H1 (cell line): ENCODE data around the gene MFNG. TPM values are rescaled to one million over a fixed set of nuclear protein-coding genes. Genes with fewer than 3 reads are reported as not detected.

Experiments used
- CTCF ChIA-PET: fragments of 300-600 bp; sonication (Branson Sonifier 250); formaldehyde crosslinking; loops from one replicate; lab custom pipeline; 2021; ENCODE audit not compliant: partially characterized antibody; lab: Charles Lee
- POLR2A ChIA-PET: fragments of 300-600 bp; sonication (Branson Sonifier 250); formaldehyde crosslinking; loops from one replicate; lab custom pipeline; 2021; ENCODE audit warnings: inconsistent platforms; ENCODE audit not compliant: partially characterized antibody; lab: Charles Lee
- DNase-seq, 2 experiments: peaks; one replicate each; pipeline versions ENCODE4 v3.0.0 to v3.0.0-alpha.2; 2010 to 2022; ENCODE audit warnings: low spot score in 2 of 2, low read depth in 1 of 2, mixed read lengths in 1 of 2
- FAIRE-seq: peaks from 2 replicates; lab custom pipeline; 2011; peaks lifted over from hg19 to GRCh38; lab: Jason Lieb, UNC
- H2AFZ ChIP-seq: 2 replicates; pipeline ENCODE4 v1.8.1; 2012; ENCODE audit warnings: low read length, inconsistent platforms
- H2AK5ac ChIP-seq: 2 replicates; pipeline ENCODE4 v1.6.1; 2013; ENCODE audit warnings: low read depth, low read length
- H2BK120ac ChIP-seq: replicated peaks from 2 replicates; pipeline ENCODE3; 2013; ENCODE audit warnings: low read depth, low read length, inconsistent platforms
- H2BK12ac ChIP-seq: 2 replicates; pipeline ENCODE4 v1.6.1; 2013; ENCODE audit warnings: low read depth, low read length
- H2BK15ac ChIP-seq: 2 replicates; pipeline ENCODE4 v1.6.1; 2013; ENCODE audit warnings: low read length
- H2BK20ac ChIP-seq: 2 replicates; pipeline ENCODE4 v1.6.1; 2013; ENCODE audit warnings: low read length
- H2BK5ac ChIP-seq: 2 replicates; pipeline ENCODE4 v1.6.1; 2013; ENCODE audit warnings: low read depth, low read length
- H3K14ac ChIP-seq: 2 replicates; pipeline ENCODE4 v1.6.1; 2013; ENCODE audit warnings: inconsistent platforms; ENCODE audit not compliant: insufficient read length
- H3K18ac ChIP-seq: 2 replicates; pipeline ENCODE4 v1.6.1; 2013; ENCODE audit warnings: low read length; ENCODE audit errors: extremely low read depth
- H3K23ac ChIP-seq: 2 replicates; pipeline ENCODE4 v1.6.1; 2013; ENCODE audit warnings: inconsistent platforms; ENCODE audit not compliant: insufficient read length
- H3K23me2 ChIP-seq: 2 replicates; pipeline ENCODE4 v1.6.1; 2013; ENCODE audit warnings: low read depth, low read length
- H3K27ac ChIP-seq: 2 replicates; pipeline ENCODE4 v1.6.1; 2011; ENCODE audit warnings: low read depth, low read length, inconsistent platforms
- H3K27me3 ChIP-seq, 4 experiments: replicated peaks in 1 of 4; 1 replicate in 1 of 4; 2 replicates in 3 of 4; pipeline versions ENCODE4 v1.6.1 to v1.8.1; 2011 to 2013; ENCODE audit warnings: low read length in 3 of 4, mild to moderate bottlenecking in 3 of 4, inconsistent platforms in 2 of 4, mixed read lengths in 2 of 4, moderate library complexity in 1 of 4; ENCODE audit not compliant: control insufficient read depth in 3 of 4, insufficient read depth in 3 of 4; ENCODE audit errors: extremely low read depth in 1 of 4
- H3K36me3 ChIP-seq, 4 experiments: 2 replicates each; pipeline versions ENCODE4 v1.6.1 to v1.8.1; 2011 to 2013; ENCODE audit warnings: mild to moderate bottlenecking in 4 of 4, low read length in 3 of 4, moderate library complexity in 2 of 4, control low read depth in 1 of 4, inconsistent platforms in 1 of 4; ENCODE audit not compliant: insufficient read depth in 4 of 4, control insufficient read depth in 2 of 4
- H3K4ac ChIP-seq: replicated peaks from 2 replicates; pipeline ENCODE3; 2013; ENCODE audit warnings: low read length, low read depth, mixed read lengths, inconsistent platforms; ENCODE audit not compliant: insufficient read length
- H3K4me1 ChIP-seq, 4 experiments: replicated peaks in 1 of 4; 1 replicate in 1 of 4; 2 replicates in 3 of 4; pipeline versions ENCODE4 v1.6.1 to v1.8.1; 2011 to 2013; ENCODE audit warnings: low read length in 3 of 4, inconsistent platforms in 2 of 4, mixed read lengths in 1 of 4; ENCODE audit not compliant: insufficient read depth in 4 of 4, control insufficient read depth in 3 of 4
- H3K4me2 ChIP-seq, 2 experiments: 2 replicates each; pipeline versions ENCODE4 v1.6.1 to v1.8.1; 2011 to 2013; ENCODE audit warnings: low read depth in 2 of 2, low read length in 2 of 2, control low read depth in 1 of 2, inconsistent platforms in 1 of 2, mild to moderate bottlenecking in 1 of 2; ENCODE audit not compliant: insufficient read depth in 1 of 2
- H3K4me3 ChIP-seq, 4 experiments: fragments of 200-600, 300-600 bp in 1 of 4; sonication (generic), shearing (Covaris generic), sonication (Bioruptor Twin) in 1 of 4; 2 replicates each; pipeline versions ENCODE4 v1.5.1 to v1.8.1; 2011 to 2016; ENCODE audit warnings: low read length in 4 of 4, low read depth in 3 of 4, control low read depth in 2 of 4, inconsistent platforms in 2 of 4, mild to moderate bottlenecking in 2 of 4, mixed read lengths in 1 of 4, moderate library complexity in 1 of 4; ENCODE audit not compliant: insufficient read depth in 2 of 4; ENCODE audit errors: extremely low read depth in 1 of 4
- H3K56ac ChIP-seq: replicated peaks from 2 replicates; pipeline ENCODE3; 2013; ENCODE audit warnings: low read depth, mild to moderate bottlenecking, mixed read lengths, low read length, inconsistent platforms; ENCODE audit not compliant: insufficient read length
- H3K79me1 ChIP-seq: 2 replicates; pipeline ENCODE4 v1.6.1; 2013; ENCODE audit warnings: low read depth, low read length, control low read depth
- H3K79me2 ChIP-seq, 2 experiments: 2 replicates each; pipeline versions ENCODE4 v1.6.1 to v1.8.1; 2012 to 2013; ENCODE audit warnings: low read length in 2 of 2, mild to moderate bottlenecking in 2 of 2, inconsistent platforms in 1 of 2; ENCODE audit not compliant: insufficient read depth in 2 of 2, control insufficient read depth in 1 of 2
- H3K9ac ChIP-seq, 4 experiments: replicated peaks in 1 of 4; 1 replicate in 1 of 4; 2 replicates in 3 of 4; pipeline versions ENCODE4 v1.6.1 to v1.8.1; 2011 to 2013; ENCODE audit warnings: low read depth in 3 of 4, low read length in 3 of 4, control low read depth in 2 of 4, mild to moderate bottlenecking in 2 of 4, moderate library complexity in 2 of 4, inconsistent platforms in 1 of 4; ENCODE audit errors: extremely low read depth in 1 of 4
- H3K9me3 ChIP-seq, 2 experiments: 2 replicates each; pipeline versions ENCODE4 v1.6.1 to v1.8.1; 2012 to 2013; ENCODE audit warnings: mild to moderate bottlenecking in 2 of 2, moderate library complexity in 2 of 2, control low read depth in 1 of 2, inconsistent platforms in 1 of 2, low read depth in 1 of 2, low read length in 1 of 2, mixed read lengths in 1 of 2; ENCODE audit not compliant: insufficient read depth in 2 of 2
- H4K20me1 ChIP-seq, 2 experiments: replicated peaks in 1 of 2; 2 replicates each; pipeline versions ENCODE3 to v1.8.1; 2011 to 2013; ENCODE audit warnings: inconsistent platforms in 2 of 2, low read length in 2 of 2, mild to moderate bottlenecking in 1 of 2; ENCODE audit not compliant: insufficient read depth in 2 of 2, control insufficient read depth in 1 of 2
- H4K5ac ChIP-seq: 2 replicates; pipeline ENCODE4 v1.6.1; 2013; ENCODE audit warnings: low read length, low read depth, mixed read lengths, inconsistent platforms; ENCODE audit not compliant: insufficient read length
- H4K8ac ChIP-seq: 2 replicates; pipeline ENCODE4 v1.8.0; 2013; ENCODE audit warnings: mild to moderate bottlenecking, moderate library complexity, low read length, inconsistent platforms; ENCODE audit not compliant: insufficient read depth; ENCODE audit errors: extremely low read depth
- H4K91ac ChIP-seq: replicated peaks from 2 replicates; pipeline ENCODE3; 2013; ENCODE audit warnings: low read length, mixed read lengths, inconsistent platforms; ENCODE audit not compliant: insufficient read length
- ATF2 ChIP-seq: IDR thresholded peaks from 2 replicates; pipeline ENCODE4 v1.6.1; 2012; ENCODE audit warnings: low read length, inconsistent platforms
- BRCA1 ChIP-seq: IDR thresholded peaks from 2 replicates; pipeline ENCODE4 v1.6.1; 2012; ENCODE audit warnings: low read depth, low read length, improper control_type of control experiment
- CHD1 ChIP-seq: IDR thresholded peaks from 2 replicates; pipeline ENCODE4 v1.6.1; 2012; ENCODE audit warnings: low read depth, low read length, improper control_type of control experiment
- GABPA ChIP-seq: IDR thresholded peaks from 2 replicates; pipeline ENCODE4 v1.6.1; 2011; ENCODE audit warnings: mild to moderate bottlenecking, low read length, moderate library complexity, borderline replicate concordance; ENCODE audit not compliant: insufficient read depth
- GTF2F1 ChIP-seq: IDR thresholded peaks from 2 replicates; pipeline ENCODE4 v1.6.1; 2012; ENCODE audit warnings: low read depth, low read length, improper control_type of control experiment, borderline replicate concordance
- HDAC6 ChIP-seq: IDR thresholded peaks from one replicate; pipeline ENCODE4 v1.7.1; 2012; ENCODE audit warnings: low read depth, mild to moderate bottlenecking, inconsistent platforms, low read length, moderate library complexity
- KDM4A ChIP-seq: IDR thresholded peaks from one replicate; pipeline ENCODE4 v1.7.1; 2012; ENCODE audit warnings: low read depth, mild to moderate bottlenecking, moderate library complexity, low read length, inconsistent platforms; ENCODE audit not compliant: severe bottlenecking
- SIX5 ChIP-seq: IDR thresholded peaks from 2 replicates; pipeline ENCODE4 v1.6.1; 2011; ENCODE audit warnings: mild to moderate bottlenecking, low read depth, low read length
- TAF7 ChIP-seq: optimal IDR thresholded peaks from 2 replicates; pipeline ENCODE3; 2011; ENCODE audit warnings: low read depth, mild to moderate bottlenecking, inconsistent platforms, low read length, moderate library complexity, borderline replicate concordance
- TBP ChIP-seq: IDR thresholded peaks from 2 replicates; pipeline ENCODE4 v1.6.1; 2011; ENCODE audit warnings: low read depth, low read length, improper control_type of control experiment
- WGBS, 2 experiments: shearing (Covaris generic) in 1 of 2; methylation state at CpG; one replicate each; pipeline versions ENCODE4 v1.1.6 to v1.1.7; 2013 to 2015; ENCODE audit warnings: low lambda C conversion rate in 2 of 2, mixed read lengths in 2 of 2, inconsistent platforms in 1 of 2, low coverage in 1 of 2, missing lambda C conversion rate in 1 of 2; ENCODE audit not compliant: insufficient replicate concordance in 2 of 2, insufficient coverage in 1 of 2, insufficient read length in 1 of 2; ENCODE audit errors: extremely low coverage in 1 of 2, missing lambda C conversion rate in 1 of 2; 5-methylcytosine and 5-hydroxymethylcytosine counted together
- polyA plus RNA-seq, 7 experiments: library from polyadenylated mRNA; depleted of rRNA in 3 of 7; stranded (reverse) in 5 of 7; unstranded in 2 of 7; fragments of >200 nt in 5 of 7; fragments of 200-250 nt in 2 of 7; gene quantifications; 1 replicate in 5 of 7; 2 replicates in 1 of 7; 4 replicates in 1 of 7; pipeline versions ENCODE4 v1.2.1 to v1.2.3, GENCODE V29; 2011 to 2013; ENCODE audit warnings: missing spikeins in 2 of 7, mixed read lengths in 2 of 7
- total RNA-seq: library from RNA; stranded (reverse); fragmentation: NEBNext Ultra II Directional; extraction: Animal tissue kit (Norgen Biotek cat#: 25700); gene quantifications from 2 replicates; pipeline ENCODE4 v1.2.1, GENCODE V29; 2021

The MFNG gene
- total and polyA plus RNA-seq, 2 of the 8 experiments (the other 6 are each of a cell fraction or from before 2014, with no cell fraction given), result 1.7 to 5.5 TPM

GRCh38 chr22:37491559-37492427, 5.6 kb upstream of the MFNG start:
- no peak overlapping the region for H3K4me3 ChIP-seq
- TF ChIP-seq GABPA (no peak), CHD1 (no peak), TAF7 (no peak), KDM4A (no peak), ATF2 (no peak), BRCA1 (no peak), HDAC6 (no peak), GTF2F1 (no peak), SIX5 (no peak), TBP (no peak)

More at GRCh38 chr22:37491559-37492427, 5.6 kb upstream of the MFNG start:
- H3K56ac ChIP-seq, result no peak overlapping the region
- no peak overlapping the region for H3K9ac ChIP-seq
- no peaks in the 10 kb centered on the region for H3K79me2 ChIP-seq
- H3K27ac ChIP-seq, result no peak overlapping the region
- no peaks in the 10 kb centered on the region for H3K36me3 ChIP-seq
- H3K23me2 ChIP-seq, result no peaks in the 10 kb centered on the region
- CTCF ChIA-PET, result interaction anchor here (0.8 to 21.5 kb wide), 11 partner anchors 10 to 175 kb away, joined by 3 to 312 read pairs (median 4); no protein-coding TSS in a partner anchor
- no peak overlapping the region for H3K18ac ChIP-seq
- H2BK120ac ChIP-seq, result no peak overlapping the region
- FAIRE-seq, result no peak
- no peak overlapping the region for H4K91ac ChIP-seq
- no peak overlapping the region for H4K5ac ChIP-seq
- 94% methylated on average over 16 of the region's 22 CpGs; no CpG with 5 or more reads in 1 of the 2 experiments for WGBS, 2 experiments
- H4K8ac ChIP-seq, result peak overlapping the region; percentile 63
- H3K4me1 ChIP-seq, result peaks cover 0 to 19% (median 12%) of the 10 kb centered on the region in 4 experiments; a peak in 6 of 7 replicates
- H2AFZ ChIP-seq, result no peak overlapping the region
- no peak overlapping the region for H3K14ac ChIP-seq
- H3K23ac ChIP-seq, result no peak overlapping the region
- no peak overlapping the region for H2BK20ac ChIP-seq
- H2BK15ac ChIP-seq, result no peak overlapping the region
- no peaks in the 10 kb centered on the region for H3K27me3 ChIP-seq
- POLR2A ChIA-PET, result interaction anchor here (0.5 kb wide), 1 partner anchor 817 kb away, joined by 3 read pairs; no protein-coding TSS in a partner anchor
- no peaks in the 10 kb centered on the region for H3K79me1 ChIP-seq
- no peak overlapping the region for H2BK12ac ChIP-seq
- H3K9me3 ChIP-seq, result no peaks in the 10 kb centered on the region
- no peak overlapping the region for H2BK5ac ChIP-seq
- no peaks in the 10 kb centered on the region for H4K20me1 ChIP-seq
- no peak for DNase-seq
- H3K4ac ChIP-seq, result no peak overlapping the region
- H2AK5ac ChIP-seq, result no peak overlapping the region
- no peak overlapping the region for H3K4me2 ChIP-seq
